SK-N-SH treated with all-trans-retinoic acid at 6 μM for 48 hours (cell line): ENCODE measurements around the gene GAA.
"Not testable (repeated sequence)": the region's sequence is repeated elsewhere in the genome, so short reads cannot be mapped to it uniquely, and the experiment has no call there.

Source experiments
- ARNTL ChIP-seq: fragments of 450-650 bp; formaldehyde crosslinking; IDR thresholded peaks from 2 replicates; pipeline ENCODE4 v1.5.0; 2020; ENCODE audit warnings: low read depth, mild to moderate bottlenecking, moderate library complexity, borderline replicate concordance
- CREB5 ChIP-seq: fragments of 250-450 bp; sonication (Bioruptor Pico); IDR thresholded peaks from 2 replicates; pipeline ENCODE4 v1.5.1; 2020; ENCODE audit warnings: low read depth, mild to moderate bottlenecking, moderate library complexity
- CSRNP3 ChIP-seq: fragments of 250-450 bp; sonication (Bioruptor Pico); IDR thresholded peaks from 2 replicates; pipeline ENCODE4 v1.5.1; 2021; ENCODE audit warnings: mild to moderate bottlenecking, moderate library complexity
- ESRRG ChIP-seq: fragments of 250-450 bp; sonication (Bioruptor Pico); IDR thresholded peaks from 2 replicates; pipeline ENCODE4 v1.6.1; 2021; ENCODE audit warnings: mild to moderate bottlenecking
- ISL1 ChIP-seq: fragments of 250-450 bp; sonication (Bioruptor Pico); IDR thresholded peaks from 2 replicates; pipeline ENCODE4 v2.1.2; 2022; ENCODE audit warnings: mild to moderate bottlenecking, moderate library complexity
- PATZ1 ChIP-seq: fragments of 250-450 bp; sonication (Bioruptor Pico); IDR thresholded peaks from 2 replicates; pipeline ENCODE4 v1.8.0; 2020; ENCODE audit warnings: mild to moderate bottlenecking, moderate library complexity, borderline replicate concordance
- PPARA ChIP-seq: fragments of 250-450 bp; sonication (Bioruptor Pico); IDR thresholded peaks from 2 replicates; pipeline ENCODE4 v1.5.0; 2020; ENCODE audit warnings: mild to moderate bottlenecking, borderline replicate concordance
- RARB ChIP-seq: fragments of 250-450 bp; sonication (Bioruptor Pico); IDR thresholded peaks from 2 replicates; pipeline ENCODE4 v1.8.0; 2021; ENCODE audit warnings: mild to moderate bottlenecking, moderate library complexity
- TSHZ2 ChIP-seq: fragments of 250-450 bp; sonication (Bioruptor Pico); IDR thresholded peaks from 2 replicates; pipeline ENCODE4 v1.5.0; 2020; ENCODE audit warnings: mild to moderate bottlenecking, moderate library complexity
- ZFP3 ChIP-seq: fragments of 250-450 bp; sonication (Bioruptor Pico); IDR thresholded peaks from 2 replicates; pipeline ENCODE4 v1.5.0; 2020; ENCODE audit warnings: mild to moderate bottlenecking, moderate library complexity
- ZNF565 ChIP-seq: fragments of 450-650 bp; formaldehyde crosslinking; conservative IDR thresholded peaks from 2 replicates; pipeline ENCODE4 v1.5.0; 2020; ENCODE audit warnings: low read depth, mild to moderate bottlenecking, moderate library complexity
- ZNF70 ChIP-seq: fragments of 450-650 bp; formaldehyde crosslinking; IDR thresholded peaks from 2 replicates; pipeline ENCODE4 v1.5.0; 2020; ENCODE audit warnings: mild to moderate bottlenecking, moderate library complexity
- ZNF8 ChIP-seq: fragments of 450-650 bp; formaldehyde crosslinking; IDR thresholded peaks from 2 replicates; pipeline ENCODE4 v1.5.0; 2020; ENCODE audit warnings: mild to moderate bottlenecking, moderate library complexity
- TF ChIP-seq, protein P1 (sequence below): fragments of 250-450 bp; sonication (Bioruptor Pico); IDR thresholded peaks from 2 replicates; pipeline ENCODE4 v1.8.0; 2021; ENCODE audit warnings: low read depth, mild to moderate bottlenecking, moderate library complexity, borderline replicate concordance

GRCh38 chr17:80155600-80155999, 54.2 kb downstream of the GAA start:
- not testable (repeated sequence) for TF ChIP-seq ZFP3 (CRISPR knock-in tag); PATZ1 (CRISPR knock-in tag); ZNF8 (CRISPR knock-in tag); ZNF565 (CRISPR knock-in tag); TSHZ2; PPARA (CRISPR knock-in tag); ARNTL (CRISPR knock-in tag); ISL1; RARB (CRISPR knock-in tag); CSRNP3; CREB5 (CRISPR knock-in tag); ESRRG (CRISPR knock-in tag); ZNF70 (CRISPR knock-in tag)
- TF ChIP-seq, protein P1, sequence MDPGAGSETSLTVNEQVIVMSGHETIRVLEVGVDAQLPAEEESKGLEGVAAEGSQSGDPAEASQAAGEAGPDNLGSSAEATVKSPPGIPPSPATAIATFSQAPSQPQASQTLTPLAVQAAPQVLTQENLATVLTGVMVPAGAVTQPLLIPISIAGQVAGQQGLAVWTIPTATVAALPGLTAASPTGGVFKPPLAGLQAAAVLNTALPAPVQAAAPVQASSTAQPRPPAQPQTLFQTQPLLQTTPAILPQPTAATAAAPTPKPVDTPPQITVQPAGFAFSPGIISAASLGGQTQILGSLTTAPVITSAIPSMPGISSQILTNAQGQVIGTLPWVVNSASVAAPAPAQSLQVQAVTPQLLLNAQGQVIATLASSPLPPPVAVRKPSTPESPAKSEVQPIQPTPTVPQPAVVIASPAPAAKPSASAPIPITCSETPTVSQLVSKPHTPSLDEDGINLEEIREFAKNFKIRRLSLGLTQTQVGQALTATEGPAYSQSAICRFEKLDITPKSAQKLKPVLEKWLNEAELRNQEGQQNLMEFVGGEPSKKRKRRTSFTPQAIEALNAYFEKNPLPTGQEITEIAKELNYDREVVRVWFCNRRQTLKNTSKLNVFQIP (CRISPR knock-in tag), result not testable (repeated sequence)
